AG04450 (cell line): ENCODE results near the gene IFT88. TPM values are rescaled to one million over a fixed set of nuclear protein-coding genes. Genes with fewer than 3 reads are reported as not detected.

Experiments
- CTCF ChIA-PET: fragments of 300-600, 350-600 bp; formaldehyde crosslinking; extraction: SDS; loops from one replicate; lab custom pipeline; 2022; ENCODE audit warnings: antibody characterized with exemption, inconsistent platforms; lab: Charles Lee
- POLR2A ChIA-PET: fragments of 350-600 bp; formaldehyde crosslinking; extraction: SDS; loops from one replicate; lab custom pipeline; 2021; ENCODE audit warnings: antibody characterized with exemption, inconsistent platforms; lab: Yijun Ruan, JAX
- DNase-seq: peaks from one replicate; pipeline ENCODE4 v3.0.0-alpha.2; 2011; ENCODE audit warnings: low read depth, low spot score
- H3K27ac ChIP-seq: one replicate; pipeline ENCODE4 v1.5.1; 2012; ENCODE audit warnings: low read depth, low read length, control low read depth
- H3K27me3 ChIP-seq: one replicate; pipeline ENCODE4 v1.6.0; 2012; ENCODE audit warnings: low read length; ENCODE audit not compliant: control insufficient read depth, insufficient read depth
- H3K4me3 ChIP-seq: 2 replicates; pipeline ENCODE4 v1.5.1; 2011; ENCODE audit warnings: mild to moderate bottlenecking, low read depth, low read length, control low read depth
- H3K9me3 ChIP-seq: 2 replicates; pipeline ENCODE4 v1.5.1; 2012; ENCODE audit warnings: low read length; ENCODE audit not compliant: control insufficient read depth, insufficient read depth
- polyA plus RNA-seq: library from polyadenylated mRNA; depleted of rRNA; stranded (reverse); fragments of >200 nt; gene quantifications from 2 replicates; pipeline ENCODE4 v1.2.3, GENCODE V29; 2011
- TF ChIP-seq, protein P1 (sequence below): IDR thresholded peaks from 2 replicates; pipeline ENCODE4 v1.5.1; 2011; ENCODE audit warnings: low read depth, low read length, control low read depth, inconsistent platforms

IFT88 gene
- polyA plus RNA-seq, 1 experiment, result 15.8 TPM

GRCh38 chr13:20571676-20572075, 4.7 kb downstream of the IFT88 start:
- no peak for DNase-seq
- H3K27ac ChIP-seq, result no peak overlapping the region
- CTCF ChIA-PET, result no interaction called here
- H3K4me3 ChIP-seq, result no peak overlapping the region
- TF ChIP-seq, protein P1, sequence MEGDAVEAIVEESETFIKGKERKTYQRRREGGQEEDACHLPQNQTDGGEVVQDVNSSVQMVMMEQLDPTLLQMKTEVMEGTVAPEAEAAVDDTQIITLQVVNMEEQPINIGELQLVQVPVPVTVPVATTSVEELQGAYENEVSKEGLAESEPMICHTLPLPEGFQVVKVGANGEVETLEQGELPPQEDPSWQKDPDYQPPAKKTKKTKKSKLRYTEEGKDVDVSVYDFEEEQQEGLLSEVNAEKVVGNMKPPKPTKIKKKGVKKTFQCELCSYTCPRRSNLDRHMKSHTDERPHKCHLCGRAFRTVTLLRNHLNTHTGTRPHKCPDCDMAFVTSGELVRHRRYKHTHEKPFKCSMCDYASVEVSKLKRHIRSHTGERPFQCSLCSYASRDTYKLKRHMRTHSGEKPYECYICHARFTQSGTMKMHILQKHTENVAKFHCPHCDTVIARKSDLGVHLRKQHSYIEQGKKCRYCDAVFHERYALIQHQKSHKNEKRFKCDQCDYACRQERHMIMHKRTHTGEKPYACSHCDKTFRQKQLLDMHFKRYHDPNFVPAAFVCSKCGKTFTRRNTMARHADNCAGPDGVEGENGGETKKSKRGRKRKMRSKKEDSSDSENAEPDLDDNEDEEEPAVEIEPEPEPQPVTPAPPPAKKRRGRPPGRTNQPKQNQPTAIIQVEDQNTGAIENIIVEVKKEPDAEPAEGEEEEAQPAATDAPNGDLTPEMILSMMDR, result no peak
- no peaks in the 10 kb centered on the region; the same call in 1 of the 2 replicates for H3K9me3 ChIP-seq
- POLR2A ChIA-PET, result no interaction called here
- no peaks in the 10 kb centered on the region for H3K27me3 ChIP-seq

- H3K4me3 ChIP-seq, result no peak overlapping the region
- TF ChIP-seq, protein P1, result no peak
- H3K9me3 ChIP-seq, result no peaks in the 10 kb centered on the region; the same call in 1 of the 2 replicates
- no peak overlapping the region for H3K27ac ChIP-seq
- no peaks in the 10 kb centered on the region for H3K27me3 ChIP-seq
- ChIA-PET POLR2A (no interaction called here), CTCF (no interaction called here)
- no peak for DNase-seq
Measured at GRCh38 chr13:20573186-20573585, 6.2 kb downstream of the IFT88 start.

DNA sequence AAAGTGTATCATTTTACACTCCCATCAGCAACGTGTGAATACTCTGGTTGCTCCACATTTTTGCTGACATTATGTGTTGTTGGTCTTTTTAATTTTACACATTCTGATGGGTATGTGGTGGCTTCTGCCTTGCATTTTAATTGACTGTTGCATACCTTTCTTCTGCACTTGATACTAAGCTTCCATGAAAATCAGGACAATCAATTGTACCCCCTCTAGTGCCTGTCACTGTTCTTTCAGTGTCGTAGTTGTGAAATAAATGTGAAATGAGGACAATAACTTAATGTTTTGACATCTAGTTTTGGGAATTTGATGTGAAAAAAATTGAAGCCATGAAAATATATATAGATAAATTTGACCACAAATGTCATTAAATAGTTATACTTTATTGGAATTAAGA, 6.7 kb downstream of the IFT88 start:
- TF ChIP-seq, protein P1, result no peak
- Histone ChIP-seq H3K4me3 (no peak overlapping the region), H3K27me3 (no peaks in the 10 kb centered on the region), H3K9me3 (no peaks in the 10 kb centered on the region; the same call in 1 of the 2 replicates), H3K27ac (no peak overlapping the region)
- CTCF ChIA-PET, result no interaction called here
- no peak for DNase-seq
- POLR2A ChIA-PET, result no interaction called here

- no peak for DNase-seq
- ChIA-PET CTCF (no interaction called here), POLR2A (no interaction called here)
- TF ChIP-seq, protein P1, result no peak
- Histone ChIP-seq H3K4me3 (no peak overlapping the region), H3K27ac (no peak overlapping the region), H3K27me3 (no peaks in the 10 kb centered on the region), H3K9me3 (no peaks in the 10 kb centered on the region)
Measured at GRCh38 chr13:20579191-20579590, 12.2 kb downstream of the IFT88 start.

GRCh38 chr13:20580257-20580656, 13.3 kb downstream of the IFT88 start:
- H3K9me3 ChIP-seq, result peaks cover 5% of the 10 kb centered on the region; the same call in 1 of the 2 replicates
- TF ChIP-seq, protein P1, result no peak
- no peaks in the 10 kb centered on the region for H3K27me3 ChIP-seq
- no peak overlapping the region for H3K27ac ChIP-seq
- POLR2A ChIA-PET, result no interaction called here
- CTCF ChIA-PET, result no interaction called here
- no peak for DNase-seq
- H3K4me3 ChIP-seq, result no peak overlapping the region
